ENCODE data around the gene UCP3.

UCP3 gene, protein sequence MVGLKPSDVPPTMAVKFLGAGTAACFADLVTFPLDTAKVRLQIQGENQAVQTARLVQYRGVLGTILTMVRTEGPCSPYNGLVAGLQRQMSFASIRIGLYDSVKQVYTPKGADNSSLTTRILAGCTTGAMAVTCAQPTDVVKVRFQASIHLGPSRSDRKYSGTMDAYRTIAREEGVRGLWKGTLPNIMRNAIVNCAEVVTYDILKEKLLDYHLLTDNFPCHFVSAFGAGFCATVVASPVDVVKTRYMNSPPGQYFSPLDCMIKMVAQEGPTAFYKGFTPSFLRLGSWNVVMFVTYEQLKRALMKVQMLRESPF

DNA sequence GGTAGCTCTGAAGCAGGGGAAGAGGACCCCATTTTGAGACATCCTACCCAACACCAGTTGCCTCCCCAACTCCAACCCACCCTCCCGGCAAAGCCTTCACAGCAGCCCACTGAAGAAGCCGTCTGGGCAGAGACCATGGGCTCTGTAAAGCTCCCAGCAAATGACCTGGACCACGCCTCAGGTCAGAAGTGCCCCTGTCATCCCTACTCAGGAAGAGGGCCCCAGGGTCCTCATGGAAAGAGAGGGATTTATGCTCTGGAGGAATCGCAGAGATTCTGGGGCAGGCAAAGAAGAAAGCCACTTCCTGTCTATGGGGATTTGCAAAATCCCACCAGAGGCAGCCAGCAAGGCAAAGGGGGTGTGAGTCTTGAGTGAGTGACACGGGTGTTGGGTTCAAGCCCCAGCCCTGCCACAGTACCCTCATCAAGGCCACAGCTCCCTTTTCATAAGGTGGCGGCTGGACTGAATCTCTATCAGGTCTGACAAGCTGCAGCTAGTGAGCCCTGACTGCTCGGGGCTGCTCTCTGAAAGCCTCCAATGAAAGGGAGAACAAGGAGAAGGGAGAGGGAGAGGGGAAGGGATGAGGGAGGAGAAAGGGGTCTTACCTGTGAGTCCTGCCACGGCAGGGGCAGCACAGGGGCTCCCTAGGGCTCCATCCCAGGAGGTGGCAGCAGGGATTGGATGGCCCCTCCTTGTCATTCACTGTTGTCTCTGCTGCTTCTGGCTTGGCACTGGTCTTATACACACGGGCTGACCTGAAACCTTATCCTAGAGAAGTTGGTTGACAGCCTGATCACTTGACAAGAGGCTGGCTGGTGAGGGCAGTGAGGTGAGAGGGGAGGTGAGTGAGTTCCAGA lies at the start of gene UCP3:
Gene UCP3, minus strand, starts transcription at position 713 of the 857 bp plus-strand sequence. CDS start 2,043 bp downstream, outside the sequence.
- H3K4me1 ChIP-seq (ENCODE audit: control insufficient read depth in 1 of 2, insufficient read depth in 2 of 2, low read length in 2 of 2) = peaks cover 37 to 54% of the 10 kb centered on the region in 2 donors
- no peak within 1 kb of the TSS for H3K4me3 ChIP-seq (ENCODE audit: low read depth in 1 of 2, low read length in 2 of 2)
- H3K9ac ChIP-seq (ENCODE audit: low read depth in 1 of 2, low read length in 2 of 2) = no peak within 1 kb of the TSS
- no peaks in the 10 kb centered on the region for H3K9me3 ChIP-seq (ENCODE audit: control insufficient read depth in 1 of 2, low read length in 2 of 2)
- H3K36me3 ChIP-seq (ENCODE audit: control insufficient read depth in 1 of 2, insufficient read depth in 2 of 2, low read length in 2 of 2) = peaks cover 0 to 11% of the 10 kb centered on the region in 2 donors
- H3K27ac ChIP-seq (ENCODE audit: low read depth, low read length) = no peak within 1 kb of the TSS
- H3K27me3 ChIP-seq (ENCODE audit: control insufficient read depth in 1 of 2, insufficient read depth in 2 of 2, low read length in 2 of 2) = no peaks in the 10 kb centered on the region

- H3K36me3 ChIP-seq (ENCODE audit: control insufficient read depth in 1 of 2, insufficient read depth in 2 of 2, low read length in 2 of 2) = peaks cover 0 to 9% of the 10 kb centered on the region in 2 donors
- H3K27me3 ChIP-seq (ENCODE audit: control insufficient read depth in 1 of 2, insufficient read depth in 2 of 2, low read length in 2 of 2) = no peaks in the 10 kb centered on the region
- H3K9ac ChIP-seq (ENCODE audit: low read depth in 1 of 2, low read length in 2 of 2) = no peak overlapping the region
- H3K27ac ChIP-seq (ENCODE audit: low read depth, low read length) = no peak overlapping the region
- no peaks in the 10 kb centered on the region for H3K4me1 ChIP-seq (ENCODE audit: control insufficient read depth in 1 of 2, insufficient read depth in 2 of 2, low read length in 2 of 2)
- H3K4me3 ChIP-seq (ENCODE audit: low read depth in 1 of 2, low read length in 2 of 2) = no peak overlapping the region
- H3K9me3 ChIP-seq (ENCODE audit: control insufficient read depth in 1 of 2, low read length in 2 of 2) = no peaks in the 10 kb centered on the region
Observed at GRCh38 chr11:74057249-74058151, 48.6 kb upstream of the UCP3 start.

DNA sequence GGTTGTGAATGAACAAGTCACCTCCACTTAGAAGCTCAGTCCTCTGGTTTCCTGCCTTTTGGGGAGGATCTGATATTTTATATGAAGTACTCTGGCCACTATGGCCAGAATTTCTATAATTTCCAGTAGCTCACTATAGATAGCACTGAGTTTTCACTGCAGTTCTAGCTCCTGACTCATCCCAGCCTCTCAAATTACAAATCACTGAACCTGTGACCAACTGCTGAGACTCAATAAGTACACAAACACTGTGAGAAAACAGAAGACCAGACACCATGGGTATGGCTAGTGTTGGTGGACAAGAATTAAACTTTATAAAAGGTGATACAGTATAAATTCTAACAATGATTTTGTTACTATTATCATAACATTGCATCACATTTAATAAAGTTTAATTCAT lies 47.1 kb upstream of the UCP3 start:
- H3K27ac ChIP-seq (ENCODE audit: low read depth, low read length) = no peak overlapping the region
- H3K9me3 ChIP-seq (ENCODE audit: control insufficient read depth in 1 of 2, low read length in 2 of 2) = no peaks in the 10 kb centered on the region
- no peaks in the 10 kb centered on the region for H3K27me3 ChIP-seq (ENCODE audit: control insufficient read depth in 1 of 2, insufficient read depth in 2 of 2, low read length in 2 of 2)
- H3K4me3 ChIP-seq (ENCODE audit: low read depth in 1 of 2, low read length in 2 of 2) = no peak overlapping the region
- peaks cover 0 to 9% of the 10 kb centered on the region in 2 donors for H3K36me3 ChIP-seq (ENCODE audit: control insufficient read depth in 1 of 2, insufficient read depth in 2 of 2, low read length in 2 of 2)
- H3K9ac ChIP-seq (ENCODE audit: low read depth in 1 of 2, low read length in 2 of 2) = no peak overlapping the region
- H3K4me1 ChIP-seq (ENCODE audit: control insufficient read depth in 1 of 2, insufficient read depth in 2 of 2, low read length in 2 of 2) = no peaks in the 10 kb centered on the region

DNA sequence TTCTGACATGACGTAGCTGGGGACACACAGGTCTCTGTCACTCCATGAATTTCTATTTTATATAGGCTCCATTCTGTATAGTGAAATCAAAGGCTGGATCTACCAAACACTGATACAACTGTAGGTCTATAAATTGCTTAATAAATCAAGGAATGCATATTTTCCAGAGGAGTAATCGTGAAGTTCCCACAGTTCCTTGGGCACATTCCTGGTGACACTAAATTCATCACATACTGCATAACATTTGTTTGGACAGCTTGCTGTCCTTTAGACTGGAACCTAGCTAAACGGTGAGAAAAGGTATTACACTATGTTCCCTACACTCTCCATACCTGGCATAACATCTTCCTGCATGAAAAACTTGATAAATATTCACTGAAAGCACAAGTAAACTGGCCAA lies 41.6 kb upstream of the UCP3 start:
- Histone ChIP-seq H3K9me3 (ENCODE audit: control insufficient read depth in 1 of 2, low read length in 2 of 2) (no peaks in the 10 kb centered on the region), H3K36me3 (ENCODE audit: control insufficient read depth in 1 of 2, insufficient read depth in 2 of 2, low read length in 2 of 2) (peaks cover 3 to 30% of the 10 kb centered on the region in 2 donors)

GRCh38 chr11:74048993-74049392 lies 40.1 kb upstream of the UCP3 start:
- Histone ChIP-seq H3K36me3 (ENCODE audit: control insufficient read depth in 1 of 2, insufficient read depth in 2 of 2, low read length in 2 of 2) (peaks cover 3 to 36% of the 10 kb centered on the region in 2 donors), H3K4me1 (ENCODE audit: control insufficient read depth in 1 of 2, insufficient read depth in 2 of 2, low read length in 2 of 2) (no peaks in the 10 kb centered on the region), H3K9ac (ENCODE audit: low read depth in 1 of 2, low read length in 2 of 2) (no peak overlapping the region)

More for the DNA sequence above, 41.6 kb upstream of the UCP3 start:
- H3K9ac ChIP-seq (ENCODE audit: low read depth in 1 of 2, low read length in 2 of 2) = no peak overlapping the region
- H3K27ac ChIP-seq (ENCODE audit: low read depth, low read length) = no peak overlapping the region
- no peaks in the 10 kb centered on the region for H3K4me1 ChIP-seq (ENCODE audit: control insufficient read depth in 1 of 2, insufficient read depth in 2 of 2, low read length in 2 of 2)
- no peaks in the 10 kb centered on the region for H3K27me3 ChIP-seq (ENCODE audit: control insufficient read depth in 1 of 2, insufficient read depth in 2 of 2, low read length in 2 of 2)
- no peak overlapping the region for H3K4me3 ChIP-seq (ENCODE audit: low read depth in 1 of 2, low read length in 2 of 2)

DNA sequence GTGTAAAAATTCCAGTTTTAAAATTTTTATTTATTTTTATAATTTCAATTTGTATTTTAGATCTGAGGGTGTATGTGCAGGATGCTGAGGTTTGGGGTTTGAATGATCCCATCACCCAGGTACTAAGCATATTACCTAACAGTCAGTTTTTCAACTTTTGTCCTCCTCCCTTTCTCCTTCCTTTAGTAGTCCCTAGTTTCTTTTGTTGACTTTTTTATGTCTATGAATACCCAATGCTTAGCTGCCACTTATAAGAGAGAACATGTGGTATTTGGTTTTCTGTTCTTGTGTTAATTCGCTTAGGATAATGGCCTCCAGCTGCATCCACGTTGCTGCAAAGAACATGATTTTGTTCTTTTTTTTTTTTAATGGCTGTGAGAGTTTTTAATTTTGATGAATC lies 35.7 kb upstream of the UCP3 start:
- Histone ChIP-seq H3K27me3 (ENCODE audit: control insufficient read depth in 1 of 2, insufficient read depth in 2 of 2, low read length in 2 of 2) (no peaks in the 10 kb centered on the region), H3K36me3 (ENCODE audit: control insufficient read depth in 1 of 2, insufficient read depth in 2 of 2, low read length in 2 of 2) (peaks cover 13 to 43% of the 10 kb centered on the region in 2 donors), H3K9ac (ENCODE audit: low read depth in 1 of 2, low read length in 2 of 2) (no peak overlapping the region), H3K4me3 (ENCODE audit: low read depth in 1 of 2, low read length in 2 of 2) (no peak overlapping the region), H3K9me3 (ENCODE audit: control insufficient read depth in 1 of 2, low read length in 2 of 2) (no peaks in the 10 kb centered on the region), H3K4me1 (ENCODE audit: control insufficient read depth in 1 of 2, insufficient read depth in 2 of 2, low read length in 2 of 2) (no peaks in the 10 kb centered on the region), H3K27ac (ENCODE audit: low read depth, low read length) (no peak overlapping the region)

More at GRCh38 chr11:74048993-74049392, 40.1 kb upstream of the UCP3 start:
- Histone ChIP-seq H3K27ac (ENCODE audit: low read depth, low read length) (no peak overlapping the region), H3K4me3 (ENCODE audit: low read depth in 1 of 2, low read length in 2 of 2) (no peak overlapping the region), H3K9me3 (ENCODE audit: control insufficient read depth in 1 of 2, low read length in 2 of 2) (no peaks in the 10 kb centered on the region), H3K27me3 (ENCODE audit: control insufficient read depth in 1 of 2, insufficient read depth in 2 of 2, low read length in 2 of 2) (no peaks in the 10 kb centered on the region)

DNA sequence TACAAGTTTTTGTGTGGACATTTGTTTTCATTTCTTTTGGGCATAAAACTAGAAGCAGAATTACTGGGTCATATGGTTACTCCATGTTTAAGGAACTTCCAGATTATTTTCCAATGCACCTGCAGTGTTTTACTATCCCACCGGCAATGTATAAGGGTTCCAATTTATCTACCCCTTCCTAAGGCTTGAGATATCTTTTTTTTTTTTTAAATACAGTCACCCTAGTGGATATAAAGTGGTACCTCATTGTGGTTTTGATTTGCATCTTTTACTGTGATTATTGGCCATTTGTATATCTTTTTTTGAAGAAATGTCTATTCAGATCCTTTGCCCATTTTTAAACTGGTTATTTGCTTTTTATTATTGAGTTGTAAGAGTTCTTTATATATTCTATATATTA lies 34.6 kb upstream of the UCP3 start:
- peaks cover 13 to 45% of the 10 kb centered on the region in 2 donors for H3K36me3 ChIP-seq (ENCODE audit: control insufficient read depth in 1 of 2, insufficient read depth in 2 of 2, low read length in 2 of 2)
- H3K4me3 ChIP-seq (ENCODE audit: low read depth in 1 of 2, low read length in 2 of 2) = no peak overlapping the region
- no peaks in the 10 kb centered on the region for H3K4me1 ChIP-seq (ENCODE audit: control insufficient read depth in 1 of 2, insufficient read depth in 2 of 2, low read length in 2 of 2)

GRCh38 chr11:74037309-74037708 lies 28.4 kb upstream of the UCP3 start:
- H3K4me3 ChIP-seq (ENCODE audit: low read depth in 1 of 2, low read length in 2 of 2) = no peak overlapping the region
- no peak overlapping the region for H3K9ac ChIP-seq (ENCODE audit: low read depth in 1 of 2, low read length in 2 of 2)
- H3K9me3 ChIP-seq (ENCODE audit: control insufficient read depth in 1 of 2, low read length in 2 of 2) = no peaks in the 10 kb centered on the region
- no peaks in the 10 kb centered on the region for H3K4me1 ChIP-seq (ENCODE audit: control insufficient read depth in 1 of 2, insufficient read depth in 2 of 2, low read length in 2 of 2)
- H3K27me3 ChIP-seq (ENCODE audit: control insufficient read depth in 1 of 2, insufficient read depth in 2 of 2, low read length in 2 of 2) = no peaks in the 10 kb centered on the region
- peaks cover 31 to 69% of the 10 kb centered on the region in 2 donors for H3K36me3 ChIP-seq (ENCODE audit: control insufficient read depth in 1 of 2, insufficient read depth in 2 of 2, low read length in 2 of 2)
- H3K27ac ChIP-seq (ENCODE audit: low read depth, low read length) = no peak overlapping the region

More for the DNA sequence above, 34.6 kb upstream of the UCP3 start:
- Histone ChIP-seq H3K9ac (ENCODE audit: low read depth in 1 of 2, low read length in 2 of 2) (no peak overlapping the region), H3K9me3 (ENCODE audit: control insufficient read depth in 1 of 2, low read length in 2 of 2) (no peaks in the 10 kb centered on the region), H3K27me3 (ENCODE audit: control insufficient read depth in 1 of 2, insufficient read depth in 2 of 2, low read length in 2 of 2) (no peaks in the 10 kb centered on the region), H3K27ac (ENCODE audit: low read depth, low read length) (no peak overlapping the region)

GRCh38 chr11:74035264-74035663 lies 26.4 kb upstream of the UCP3 start:
- Histone ChIP-seq H3K27me3 (ENCODE audit: control insufficient read depth in 1 of 2, insufficient read depth in 2 of 2, low read length in 2 of 2) (no peaks in the 10 kb centered on the region), H3K27ac (ENCODE audit: low read depth, low read length) (no peak overlapping the region), H3K4me1 (ENCODE audit: control insufficient read depth in 1 of 2, insufficient read depth in 2 of 2, low read length in 2 of 2) (no peaks in the 10 kb centered on the region), H3K4me3 (ENCODE audit: low read depth in 1 of 2, low read length in 2 of 2) (no peak overlapping the region), H3K36me3 (ENCODE audit: control insufficient read depth in 1 of 2, insufficient read depth in 2 of 2, low read length in 2 of 2) (peaks cover 21 to 69% of the 10 kb centered on the region in 2 donors), H3K9me3 (ENCODE audit: control insufficient read depth in 1 of 2, low read length in 2 of 2) (no peaks in the 10 kb centered on the region), H3K9ac (ENCODE audit: low read depth in 1 of 2, low read length in 2 of 2) (no peak overlapping the region)
